HCT116 (cell line): ENCODE measurements around the gene CD19.

ENCODE experiments used
- EGR1 ChIP-seq: IDR thresholded peaks from 2 replicates; pipeline ENCODE4 v1.6.1; 2012; ENCODE audit warnings: low read depth
- EZH2 ChIP-seq: fragments of 200-600 bp; sonication (generic); IDR thresholded peaks from 2 replicates; pipeline ENCODE4 v1.6.1; 2017; ENCODE audit warnings: antibody characterized with exemption, mixed run types
- EZH2phosphoT487 ChIP-seq: fragments of 200-600 bp; IDR thresholded peaks from 2 replicates; pipeline ENCODE4 v1.6.1; 2018; ENCODE audit warnings: antibody characterized with exemption, borderline replicate concordance
- FOSL1 ChIP-seq: IDR thresholded peaks from 2 replicates; pipeline ENCODE4 v1.6.1; 2012; ENCODE audit warnings: low read depth
- MAX ChIP-seq: IDR thresholded peaks from 2 replicates; pipeline ENCODE4 v1.6.1; 2012
- POLR2A ChIP-seq: IDR thresholded peaks from 2 replicates; pipeline ENCODE4 v1.7.0; 2011; ENCODE audit warnings: borderline replicate concordance; ENCODE audit not compliant: insufficient read depth, insufficient read length; ENCODE audit errors: extremely low read depth
- POLR2AphosphoS5 ChIP-seq: IDR thresholded peaks from 2 replicates; pipeline ENCODE4 v1.6.1; 2011; ENCODE audit warnings: mild to moderate bottlenecking, low read depth, low read length, moderate library complexity
- SIN3A ChIP-seq: IDR thresholded peaks from 2 replicates; pipeline ENCODE4 v1.6.1; 2012; ENCODE audit warnings: low read depth
- SP1 ChIP-seq: IDR thresholded peaks from 2 replicates; pipeline ENCODE4 v1.6.1; 2012; ENCODE audit warnings: low read depth
- YY1 ChIP-seq: IDR thresholded peaks from 2 replicates; pipeline ENCODE4 v1.6.1; 2011; ENCODE audit warnings: low read length, low read depth, moderate library complexity, mild to moderate bottlenecking; ENCODE audit not compliant: insufficient replicate concordance; ENCODE audit errors: extremely low read depth
- ZFX ChIP-seq: fragments of 450-650 bp; IDR thresholded peaks from 2 replicates; pipeline ENCODE4 v1.6.1; 2017
- ZNF274 ChIP-seq: fragments of 200-500 bp; sonication (Bioruptor generic); IDR thresholded peaks from 2 replicates; pipeline ENCODE4 v1.6.1; 2014; ENCODE audit warnings: mild to moderate bottlenecking, low read depth, low read length, inconsistent platforms
- TF ChIP-seq, protein P1 (sequence below), 3 experiments: fragments of 200-600 bp in 1 of 3; sonication (generic) in 1 of 3; IDR thresholded peaks in 2 of 3; conservative IDR thresholded peaks in 1 of 3; 2 replicates each; pipeline ENCODE4 v1.5.1; 2012 to 2017; ENCODE audit warnings: low read depth in 2 of 3, low read length in 2 of 3, antibody characterized with exemption in 1 of 3, borderline replicate concordance in 1 of 3, control low read depth in 1 of 3, mild to moderate bottlenecking in 1 of 3, mixed read lengths in 1 of 3, mixed run types in 1 of 3, moderate library complexity in 1 of 3; ENCODE audit not compliant: insufficient read depth in 1 of 3
- TF ChIP-seq, protein P2 (sequence below): IDR thresholded peaks from 2 replicates; pipeline ENCODE4 v1.6.1; 2012; ENCODE audit warnings: low read depth

DNA sequence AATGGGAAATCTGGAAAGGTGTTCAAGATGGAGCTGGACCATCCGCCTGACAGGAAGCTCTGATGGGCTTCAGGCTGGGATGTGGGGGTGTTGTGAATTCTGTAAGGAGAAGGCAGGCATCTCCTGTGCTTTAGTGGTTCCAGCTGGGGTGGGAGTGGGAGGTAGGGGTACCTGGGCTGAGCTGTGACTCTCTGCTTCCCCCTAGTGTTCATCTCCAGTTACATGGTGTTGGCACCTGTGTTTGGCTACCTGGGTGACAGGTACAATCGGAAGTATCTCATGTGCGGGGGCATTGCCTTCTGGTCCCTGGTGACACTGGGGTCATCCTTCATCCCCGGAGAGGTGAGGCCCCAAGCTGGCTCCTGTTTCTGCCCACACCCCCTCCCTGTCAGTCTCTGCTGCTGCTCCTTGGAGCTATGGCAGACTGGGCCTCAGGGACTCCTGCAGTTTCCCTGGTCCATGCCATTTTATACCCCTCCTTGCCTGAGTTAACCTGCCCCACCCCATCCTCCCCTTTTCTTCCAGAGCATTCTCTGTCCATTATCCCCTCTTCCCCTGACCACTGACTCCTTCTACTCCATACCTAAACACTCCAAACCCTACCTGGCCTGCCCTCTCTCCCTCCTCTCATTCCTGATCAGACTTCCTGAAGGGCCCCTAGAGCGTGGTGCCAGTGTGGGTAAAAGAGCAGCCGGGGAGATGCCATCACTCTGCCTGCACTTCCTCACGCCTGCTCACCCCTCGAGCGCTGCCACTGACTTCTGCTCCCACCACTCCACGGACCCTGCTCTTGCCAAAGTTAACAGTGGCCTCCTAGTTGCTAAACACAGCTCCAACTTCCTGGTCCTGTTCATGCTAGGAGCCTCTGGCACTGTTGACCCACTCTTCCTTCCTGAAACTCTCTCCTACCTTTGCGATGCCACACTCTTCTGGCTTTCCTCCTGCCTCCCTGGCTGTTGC, 46.2 kb downstream of the CD19 start:
- no peak for TF ChIP-seq EZH2
- TF ChIP-seq, protein P1, sequence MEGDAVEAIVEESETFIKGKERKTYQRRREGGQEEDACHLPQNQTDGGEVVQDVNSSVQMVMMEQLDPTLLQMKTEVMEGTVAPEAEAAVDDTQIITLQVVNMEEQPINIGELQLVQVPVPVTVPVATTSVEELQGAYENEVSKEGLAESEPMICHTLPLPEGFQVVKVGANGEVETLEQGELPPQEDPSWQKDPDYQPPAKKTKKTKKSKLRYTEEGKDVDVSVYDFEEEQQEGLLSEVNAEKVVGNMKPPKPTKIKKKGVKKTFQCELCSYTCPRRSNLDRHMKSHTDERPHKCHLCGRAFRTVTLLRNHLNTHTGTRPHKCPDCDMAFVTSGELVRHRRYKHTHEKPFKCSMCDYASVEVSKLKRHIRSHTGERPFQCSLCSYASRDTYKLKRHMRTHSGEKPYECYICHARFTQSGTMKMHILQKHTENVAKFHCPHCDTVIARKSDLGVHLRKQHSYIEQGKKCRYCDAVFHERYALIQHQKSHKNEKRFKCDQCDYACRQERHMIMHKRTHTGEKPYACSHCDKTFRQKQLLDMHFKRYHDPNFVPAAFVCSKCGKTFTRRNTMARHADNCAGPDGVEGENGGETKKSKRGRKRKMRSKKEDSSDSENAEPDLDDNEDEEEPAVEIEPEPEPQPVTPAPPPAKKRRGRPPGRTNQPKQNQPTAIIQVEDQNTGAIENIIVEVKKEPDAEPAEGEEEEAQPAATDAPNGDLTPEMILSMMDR (IDR thresholded peaks at IDR 0.05 in 2 of 3, conservative IDR thresholded peaks at IDR 0.05 in 1 of 3; ENCODE audit: borderline replicate concordance in 1 of 3, insufficient read depth in 1 of 3, low read depth in 2 of 3, low read length in 2 of 3): peak; percentile 36 to 89 (median 79); a peak in 4 of 6 replicates
- TF ChIP-seq FOSL1: no peak
- TF ChIP-seq POLR2A: no peak
- TF ChIP-seq, protein P2, sequence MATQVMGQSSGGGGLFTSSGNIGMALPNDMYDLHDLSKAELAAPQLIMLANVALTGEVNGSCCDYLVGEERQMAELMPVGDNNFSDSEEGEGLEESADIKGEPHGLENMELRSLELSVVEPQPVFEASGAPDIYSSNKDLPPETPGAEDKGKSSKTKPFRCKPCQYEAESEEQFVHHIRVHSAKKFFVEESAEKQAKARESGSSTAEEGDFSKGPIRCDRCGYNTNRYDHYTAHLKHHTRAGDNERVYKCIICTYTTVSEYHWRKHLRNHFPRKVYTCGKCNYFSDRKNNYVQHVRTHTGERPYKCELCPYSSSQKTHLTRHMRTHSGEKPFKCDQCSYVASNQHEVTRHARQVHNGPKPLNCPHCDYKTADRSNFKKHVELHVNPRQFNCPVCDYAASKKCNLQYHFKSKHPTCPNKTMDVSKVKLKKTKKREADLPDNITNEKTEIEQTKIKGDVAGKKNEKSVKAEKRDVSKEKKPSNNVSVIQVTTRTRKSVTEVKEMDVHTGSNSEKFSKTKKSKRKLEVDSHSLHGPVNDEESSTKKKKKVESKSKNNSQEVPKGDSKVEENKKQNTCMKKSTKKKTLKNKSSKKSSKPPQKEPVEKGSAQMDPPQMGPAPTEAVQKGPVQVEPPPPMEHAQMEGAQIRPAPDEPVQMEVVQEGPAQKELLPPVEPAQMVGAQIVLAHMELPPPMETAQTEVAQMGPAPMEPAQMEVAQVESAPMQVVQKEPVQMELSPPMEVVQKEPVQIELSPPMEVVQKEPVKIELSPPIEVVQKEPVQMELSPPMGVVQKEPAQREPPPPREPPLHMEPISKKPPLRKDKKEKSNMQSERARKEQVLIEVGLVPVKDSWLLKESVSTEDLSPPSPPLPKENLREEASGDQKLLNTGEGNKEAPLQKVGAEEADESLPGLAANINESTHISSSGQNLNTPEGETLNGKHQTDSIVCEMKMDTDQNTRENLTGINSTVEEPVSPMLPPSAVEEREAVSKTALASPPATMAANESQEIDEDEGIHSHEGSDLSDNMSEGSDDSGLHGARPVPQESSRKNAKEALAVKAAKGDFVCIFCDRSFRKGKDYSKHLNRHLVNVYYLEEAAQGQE: no peak
- TF ChIP-seq EGR1: no peak
- no peak for TF ChIP-seq MAX
- TF ChIP-seq ZFX: no peak
- TF ChIP-seq POLR2AphosphoS5: no peak
- TF ChIP-seq SIN3A: no peak
- TF ChIP-seq EZH2phosphoT487: no peak
- TF ChIP-seq YY1: no peak
- no peak for TF ChIP-seq ZNF274
- TF ChIP-seq SP1: no peak
